Left kidney (tissue), 2 donors: ENCODE measurements around the gene YJEFN3. TPM values are rescaled to one million over a fixed set of nuclear protein-coding genes. Genes with fewer than 3 reads are reported as not detected.
A peak's percentile ranks its signal among the peaks of the same experiment; 100 is the strongest.

Experiments
- DNase-seq: peaks from one replicate; pipeline ENCODE4 v3.0.0-alpha.2; 2013
- polyA plus RNA-seq: library from polyadenylated mRNA; unstranded; fragments of 120-200 nt; gene quantifications from one replicate; pipeline ENCODE4 v1.2.1, GENCODE V29; 2013; ENCODE audit not compliant: insufficient read length

Gene YJEFN3
- polyA plus RNA-seq, 1 donor = 11.6 TPM

DNA sequence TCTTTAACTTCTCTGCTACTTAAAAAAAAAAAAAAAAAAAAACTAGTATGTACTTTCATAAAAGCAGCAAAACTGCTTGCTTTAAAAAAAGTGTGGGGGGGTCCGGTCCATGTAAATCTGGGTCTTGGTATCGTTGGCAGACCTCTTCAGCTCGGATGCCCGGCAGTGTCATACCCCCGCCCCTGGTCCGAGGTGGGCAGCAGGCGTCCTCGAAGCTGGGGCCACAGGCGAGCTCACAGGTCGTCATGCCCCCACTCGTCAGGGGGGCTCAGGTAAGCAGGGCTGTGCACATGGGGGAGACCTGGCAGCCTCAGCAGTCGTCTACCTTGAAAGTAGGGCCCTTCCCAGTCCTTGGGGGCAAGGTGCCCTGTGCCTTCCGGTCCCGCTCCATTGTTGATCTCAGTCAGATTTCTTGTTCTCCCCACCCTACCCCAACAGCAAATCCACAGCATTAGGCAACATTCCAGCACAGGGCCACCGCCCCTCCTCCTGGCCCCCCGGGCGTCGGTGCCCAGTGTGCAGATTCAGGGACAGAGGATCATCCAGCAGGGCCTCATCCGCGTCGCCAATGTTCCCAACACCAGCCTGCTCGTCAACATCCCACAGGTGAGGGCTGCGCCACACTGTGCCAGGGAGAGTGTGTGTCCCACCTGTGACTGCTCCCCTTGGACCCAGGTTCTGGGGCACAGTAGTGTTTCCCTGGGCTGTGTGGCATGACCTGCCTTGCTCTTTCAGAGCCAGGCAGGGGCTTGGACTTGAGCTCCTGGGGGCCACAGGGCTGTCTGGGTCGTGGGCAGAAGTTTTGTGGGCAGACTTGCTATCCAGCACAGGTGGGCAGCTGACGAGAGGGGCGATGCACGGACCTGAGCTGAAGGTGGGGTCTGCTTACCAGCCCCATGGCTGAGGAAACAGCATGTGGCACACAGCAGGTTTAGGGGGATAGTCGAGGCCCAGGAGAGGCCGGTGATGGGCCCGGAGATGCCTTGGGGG lies 32.8 kb upstream of the YJEFN3 start:
- DNase-seq = no peak

DNA sequence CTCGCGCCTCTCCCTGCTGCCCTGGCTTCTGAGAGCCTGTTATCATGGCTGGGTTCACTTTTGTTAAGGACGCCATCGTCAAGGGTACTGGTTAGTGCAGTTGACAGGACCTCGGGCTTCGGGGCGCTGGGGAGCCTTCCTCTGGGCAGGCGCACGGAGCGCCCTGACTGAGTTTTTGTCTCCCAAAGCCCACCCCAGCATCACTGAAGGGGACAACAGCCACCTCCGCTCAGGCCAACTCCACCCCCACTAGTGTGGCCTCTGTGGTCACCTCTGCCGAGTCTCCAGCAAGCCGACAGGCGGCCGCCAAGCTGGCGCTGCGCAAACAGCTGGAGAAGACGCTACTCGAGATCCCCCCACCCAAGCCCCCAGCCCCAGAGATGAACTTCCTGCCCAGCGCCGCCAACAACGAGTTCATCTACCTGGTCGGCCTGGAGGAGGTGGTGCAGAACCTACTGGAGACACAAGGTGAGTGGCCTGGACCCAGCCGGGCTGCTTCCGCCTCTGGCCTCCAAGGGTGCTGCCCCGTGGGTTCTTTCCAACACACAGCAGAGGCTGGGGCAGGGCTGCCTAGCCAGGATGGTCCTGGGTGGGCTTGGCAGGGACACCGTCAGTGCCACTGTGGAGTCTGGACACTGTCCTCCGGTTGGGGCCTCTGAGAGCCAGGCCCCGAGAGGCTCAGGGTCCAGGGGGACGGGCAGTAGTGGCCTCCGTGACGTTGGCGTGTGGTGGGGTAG lies 30.3 kb upstream of the YJEFN3 start:
- DNase-seq = no peak

DNA sequence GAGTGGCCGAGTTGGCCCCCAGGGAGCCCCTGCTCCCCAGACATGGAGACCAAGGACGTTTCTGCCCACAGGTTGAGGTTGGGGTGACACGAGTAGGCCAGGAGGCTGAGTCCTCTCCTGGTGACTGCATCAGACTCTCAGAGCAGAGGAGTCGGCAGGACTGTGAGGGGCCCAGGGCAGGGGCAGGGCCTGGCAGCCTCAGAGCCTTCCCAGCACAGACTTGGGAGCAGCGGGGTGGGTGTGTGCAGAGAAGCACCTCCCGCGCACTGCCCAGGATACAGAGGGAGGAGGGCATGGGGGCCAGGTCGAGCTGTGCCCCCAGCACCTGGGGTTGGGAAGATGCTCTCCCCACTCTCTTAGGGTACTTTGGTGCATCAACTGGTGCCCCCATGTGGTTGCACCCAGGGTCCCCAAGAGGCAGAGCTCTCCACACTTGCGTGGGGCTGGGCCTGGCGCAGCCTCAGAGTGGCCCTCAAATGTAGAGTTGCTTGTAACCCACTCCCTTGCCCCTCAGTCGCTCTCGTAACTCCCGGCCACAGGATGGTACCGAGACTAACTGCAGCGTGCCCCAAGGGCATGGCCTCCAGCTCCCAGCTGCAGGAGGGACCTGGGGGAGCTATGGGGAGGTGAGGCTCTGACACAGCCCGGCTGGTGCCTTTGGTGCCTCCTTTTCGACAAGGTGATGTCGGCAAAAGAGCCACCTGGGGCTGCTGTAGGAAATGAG lies 29.3 kb upstream of the YJEFN3 start:
- no peak for DNase-seq

DNA sequence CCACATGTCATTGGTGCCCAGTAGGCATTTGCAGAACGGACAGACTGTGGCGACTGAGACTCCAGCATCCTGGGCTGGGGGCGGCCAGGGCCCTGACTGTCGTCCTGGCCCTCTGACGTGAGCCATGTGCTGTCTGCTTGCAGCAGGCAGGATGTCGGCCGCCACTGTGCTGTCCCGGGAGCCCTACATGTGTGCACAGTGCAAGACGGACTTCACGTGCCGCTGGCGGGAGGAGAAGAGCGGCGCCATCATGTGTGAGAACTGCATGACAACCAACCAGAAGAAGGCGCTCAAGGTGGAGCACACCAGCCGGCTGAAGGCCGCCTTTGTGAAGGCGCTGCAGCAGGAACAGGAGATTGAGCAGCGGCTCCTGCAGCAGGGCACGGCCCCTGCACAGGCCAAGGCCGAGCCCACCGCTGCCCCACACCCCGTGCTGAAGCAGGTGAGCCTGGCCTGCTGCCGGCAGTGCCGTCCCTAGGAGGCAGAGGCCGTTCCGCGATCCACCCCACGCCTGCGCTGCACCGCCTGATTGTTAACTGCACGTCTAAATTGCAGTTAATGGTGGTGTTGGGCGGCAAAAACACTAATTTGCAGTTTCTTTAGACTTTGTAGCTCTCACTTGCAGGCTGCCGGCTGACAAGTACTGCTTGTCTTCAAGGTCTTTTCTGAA lies 27.6 kb upstream of the YJEFN3 start:
- no peak for DNase-seq

DNA sequence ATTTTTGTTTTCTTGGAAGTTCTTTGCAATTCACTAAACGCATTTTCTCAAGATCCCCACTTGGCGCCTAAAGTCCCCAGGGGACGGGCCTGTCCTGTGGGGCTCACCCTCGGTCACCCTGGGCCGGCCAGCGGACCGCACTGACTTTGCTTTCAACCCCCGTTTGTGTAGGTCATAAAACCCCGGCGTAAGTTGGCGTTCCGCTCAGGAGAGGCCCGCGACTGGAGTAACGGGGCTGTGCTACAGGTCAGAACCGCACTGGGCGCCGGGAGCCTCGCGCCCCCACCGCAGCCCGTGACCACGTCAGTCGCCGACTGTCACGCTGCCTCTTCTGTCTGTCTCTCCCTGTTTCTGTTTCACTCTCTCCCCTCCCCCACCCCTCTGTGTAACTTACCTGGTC lies 26.9 kb upstream of the YJEFN3 start:
- no peak for DNase-seq

DNA sequence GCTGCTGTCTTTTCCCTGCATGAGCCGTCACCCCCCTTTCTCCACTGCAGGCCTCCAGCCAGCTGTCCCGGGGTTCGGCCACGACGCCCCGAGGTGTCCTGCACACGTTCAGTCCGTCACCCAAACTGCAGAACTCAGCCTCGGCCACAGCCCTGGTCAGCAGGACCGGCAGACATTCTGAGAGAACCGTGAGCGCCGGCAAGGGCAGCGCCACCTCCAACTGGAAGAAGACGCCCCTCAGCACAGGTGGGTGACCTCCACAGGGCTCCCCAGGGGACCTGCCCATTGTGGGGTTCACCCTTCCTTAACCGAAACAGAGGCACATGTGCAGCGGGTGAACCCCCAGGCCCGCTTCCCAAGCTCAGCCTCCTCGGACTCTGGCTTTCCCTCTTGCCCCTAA lies 26.4 kb upstream of the YJEFN3 start:
- DNase-seq = no peak

DNA sequence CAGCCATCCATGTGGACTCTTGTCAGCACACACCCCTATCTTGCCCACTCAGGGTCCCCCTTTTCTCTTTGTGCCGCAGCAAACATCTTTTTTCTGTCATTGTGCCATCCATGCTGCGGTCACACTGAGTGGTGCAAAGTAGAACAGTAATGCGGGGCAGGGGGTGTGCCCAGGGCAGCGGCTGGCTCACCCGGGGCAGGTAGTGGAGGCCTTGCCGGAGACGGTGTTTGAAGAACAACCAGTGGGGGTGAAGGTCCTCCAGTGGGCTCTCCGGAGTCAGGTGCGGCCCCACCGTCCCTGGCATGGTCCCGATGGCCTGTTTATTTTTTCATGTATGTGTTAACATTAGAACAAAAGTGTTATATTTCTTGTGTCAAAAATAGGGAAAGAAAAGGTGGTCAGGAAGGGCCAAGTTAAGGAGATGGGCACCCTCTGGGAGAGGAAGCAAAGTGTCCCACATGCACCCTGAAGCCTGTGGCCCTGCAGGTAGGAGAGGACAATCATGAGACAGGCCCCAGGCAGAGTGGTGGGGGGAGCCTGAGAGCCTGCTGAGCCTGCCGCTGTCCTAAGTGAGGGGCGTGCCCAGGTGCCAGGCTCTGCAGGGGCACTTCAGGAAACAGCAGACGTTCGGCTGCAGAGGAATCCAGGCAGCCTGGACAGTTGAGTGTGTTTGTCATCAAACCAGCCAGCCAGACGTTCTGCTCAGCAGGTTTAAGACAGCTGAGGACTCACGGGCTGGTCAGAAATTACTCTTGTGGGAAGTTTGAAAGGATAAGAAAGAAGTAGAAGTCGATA lies 25.7 kb upstream of the YJEFN3 start:
- DNase-seq = no peak

DNA sequence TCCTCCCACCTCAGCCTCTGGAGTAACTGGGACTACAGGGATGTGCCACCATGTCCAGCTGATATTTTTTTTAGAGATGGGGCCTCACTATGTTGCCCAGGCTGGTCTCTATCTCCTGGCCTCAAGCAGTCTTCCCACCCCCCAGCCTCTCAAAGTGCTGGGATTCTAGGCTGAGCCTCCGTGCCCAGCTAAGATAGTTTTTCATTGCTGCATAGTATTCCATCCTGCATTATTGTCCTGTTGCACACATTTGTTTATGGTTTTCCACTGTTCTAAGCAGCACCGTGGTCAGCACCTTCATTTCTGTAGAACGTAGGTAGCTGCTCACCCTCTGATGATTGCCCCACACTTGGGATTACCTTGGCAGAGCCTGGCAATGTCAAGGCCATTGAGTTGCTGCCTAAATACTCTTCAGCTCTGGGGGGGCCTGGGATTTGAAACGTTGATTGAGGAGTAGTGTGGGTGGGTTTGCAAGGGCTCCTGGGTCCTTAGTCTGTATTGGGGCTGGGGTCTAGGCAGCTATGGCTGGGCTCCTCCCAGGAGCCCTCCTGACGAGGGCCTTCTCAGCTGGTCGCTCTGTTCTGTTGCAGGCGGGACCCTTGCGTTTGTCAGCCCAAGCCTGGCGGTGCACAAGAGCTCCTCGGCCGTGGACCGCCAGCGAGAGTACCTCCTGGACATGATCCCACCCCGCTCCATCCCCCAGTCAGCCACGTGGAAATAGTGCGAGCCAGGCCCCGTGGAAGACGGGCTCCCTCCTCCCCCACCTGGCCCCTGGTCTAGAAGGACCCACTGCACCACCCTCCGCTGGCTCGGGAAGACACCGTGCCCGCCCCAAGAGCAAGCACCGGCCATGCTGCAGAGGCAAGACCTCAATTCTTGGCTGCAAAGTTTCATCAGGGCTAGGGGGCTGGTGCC lies 23.7 kb upstream of the YJEFN3 start:
- no peak for DNase-seq

DNA sequence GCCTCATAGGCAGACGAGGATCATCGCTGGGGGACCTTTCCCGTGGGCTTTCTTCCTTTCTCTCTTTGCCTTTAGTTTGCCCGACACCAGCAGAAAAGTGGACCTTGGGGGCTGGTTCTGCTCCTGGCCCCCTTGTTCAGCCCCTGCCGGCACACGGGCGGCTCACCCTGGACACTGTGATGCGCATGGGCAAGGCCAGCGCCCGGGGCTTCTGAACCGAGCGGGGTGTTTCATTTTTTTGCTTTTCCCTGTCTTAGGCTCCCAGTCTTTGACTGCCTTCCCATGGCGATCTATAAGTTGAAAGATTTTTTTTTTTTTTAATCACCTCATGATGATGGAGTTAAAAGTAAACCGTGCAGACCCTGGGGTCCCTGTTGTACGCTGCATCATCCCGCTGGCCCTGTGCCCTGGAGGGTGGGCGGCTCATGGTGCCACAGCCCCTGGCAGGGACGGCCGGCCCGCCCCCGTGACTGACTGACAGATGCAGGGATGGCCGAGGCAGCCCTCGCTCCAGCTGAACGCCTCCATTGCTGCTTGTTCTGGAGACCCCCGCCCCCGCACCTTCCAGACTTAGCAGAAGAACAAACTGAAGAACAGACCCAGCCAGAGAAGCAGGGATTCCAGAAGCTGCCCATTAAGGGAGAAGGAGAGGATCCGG lies 22.9 kb upstream of the YJEFN3 start:
- no peak for DNase-seq

DNA sequence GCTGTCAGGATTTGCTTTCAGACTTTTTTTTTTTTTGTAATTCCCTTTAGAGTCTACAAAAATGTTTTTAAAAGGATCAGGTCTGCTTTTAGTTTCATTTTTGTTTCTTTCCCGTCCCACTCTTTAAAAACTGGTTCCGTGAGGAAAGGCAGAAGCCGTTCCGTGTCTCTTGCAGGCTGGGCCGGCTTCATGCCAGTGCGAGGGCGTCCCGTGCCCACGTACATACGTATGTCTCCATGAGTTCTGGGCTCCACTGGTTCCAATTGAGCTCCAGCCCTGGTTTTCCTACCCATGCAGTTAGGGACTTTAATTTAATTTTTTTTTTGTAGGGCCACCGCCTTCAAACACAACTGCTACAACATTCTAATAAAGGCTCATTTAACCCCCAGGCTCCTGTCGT lies 22.1 kb upstream of the YJEFN3 start:
- no peak for DNase-seq

DNA sequence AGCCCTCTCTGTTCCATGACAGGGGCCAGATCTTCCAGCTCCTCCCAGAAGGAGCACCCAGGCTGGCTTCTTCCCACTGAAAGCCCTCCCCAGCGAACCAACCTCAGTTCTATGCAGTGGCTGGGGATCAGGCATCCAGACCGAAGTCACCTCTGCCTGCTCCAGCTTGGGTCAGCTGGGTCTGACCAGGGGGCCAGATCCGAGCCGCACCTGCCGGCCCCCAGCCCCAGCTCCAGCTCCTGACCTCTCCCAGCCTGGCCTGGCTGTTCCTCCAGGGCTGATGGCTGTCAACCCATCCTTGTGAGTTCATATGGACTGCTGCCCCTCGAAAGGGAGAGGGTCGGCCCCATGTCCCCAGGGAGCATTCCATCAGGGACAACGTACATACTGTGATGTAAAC lies 21.4 kb upstream of the YJEFN3 start:
- no peak for DNase-seq

DNA sequence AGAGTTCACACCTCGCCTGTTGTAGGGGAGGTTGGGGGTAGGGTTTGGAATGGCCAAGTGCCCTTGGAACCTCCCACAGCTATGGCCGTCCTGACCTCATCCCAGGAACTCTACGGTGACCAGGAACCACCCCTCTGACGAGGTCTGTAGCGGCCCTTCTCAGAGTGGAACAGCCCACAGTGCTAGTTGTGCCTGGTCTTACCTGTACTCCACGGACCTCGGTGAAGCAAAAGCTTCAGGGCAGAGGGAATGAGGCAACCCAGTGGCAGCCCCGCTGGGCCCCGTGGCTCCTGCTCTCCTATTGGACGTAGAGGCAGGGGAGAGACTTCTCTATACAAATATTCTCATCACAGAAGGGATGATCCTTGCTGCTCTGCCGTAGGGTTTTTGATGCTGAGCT lies 20.5 kb upstream of the YJEFN3 start:
- DNase-seq = no peak

DNA sequence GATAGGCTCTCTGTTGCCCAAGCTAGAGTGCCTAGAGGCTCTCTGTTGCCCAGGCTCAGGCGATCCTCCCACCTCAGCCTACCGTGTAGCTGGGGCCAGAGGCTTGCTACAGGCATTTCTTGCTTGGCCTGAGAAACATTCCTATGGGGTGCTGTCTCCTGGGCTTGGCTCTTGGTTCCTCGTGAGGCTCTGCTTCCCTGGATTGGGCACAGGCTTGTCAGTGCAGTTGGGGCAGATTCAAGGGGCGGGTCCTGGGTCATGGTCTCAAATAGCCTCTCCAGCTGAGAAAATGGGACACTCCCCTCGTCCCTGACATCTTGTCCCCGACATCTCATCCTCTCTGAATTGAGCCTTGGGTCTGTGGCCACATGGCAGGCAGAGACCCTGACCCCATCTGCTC lies 18.3 kb upstream of the YJEFN3 start:
- DNase-seq = no peak

DNA sequence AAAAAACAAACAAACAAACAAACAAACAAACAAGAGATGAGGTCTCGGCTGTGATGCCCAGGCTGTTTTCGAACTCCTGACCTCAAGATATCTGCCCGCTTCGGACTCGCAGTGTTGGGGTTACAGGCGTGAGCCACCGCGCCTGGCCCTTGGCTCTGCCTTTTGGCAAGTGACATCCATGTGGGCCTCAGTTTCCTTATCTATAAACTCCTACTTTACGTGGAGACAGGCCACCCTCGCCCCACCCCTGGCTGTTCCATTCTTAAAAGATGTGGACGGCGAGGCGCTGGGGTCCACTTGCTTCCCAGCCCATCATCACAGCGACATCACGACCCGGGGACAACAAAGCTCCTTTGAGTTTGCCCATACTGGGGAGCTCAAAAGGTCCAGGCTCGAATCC lies 15.0 kb upstream of the YJEFN3 start:
- DNase-seq = no peak

DNA sequence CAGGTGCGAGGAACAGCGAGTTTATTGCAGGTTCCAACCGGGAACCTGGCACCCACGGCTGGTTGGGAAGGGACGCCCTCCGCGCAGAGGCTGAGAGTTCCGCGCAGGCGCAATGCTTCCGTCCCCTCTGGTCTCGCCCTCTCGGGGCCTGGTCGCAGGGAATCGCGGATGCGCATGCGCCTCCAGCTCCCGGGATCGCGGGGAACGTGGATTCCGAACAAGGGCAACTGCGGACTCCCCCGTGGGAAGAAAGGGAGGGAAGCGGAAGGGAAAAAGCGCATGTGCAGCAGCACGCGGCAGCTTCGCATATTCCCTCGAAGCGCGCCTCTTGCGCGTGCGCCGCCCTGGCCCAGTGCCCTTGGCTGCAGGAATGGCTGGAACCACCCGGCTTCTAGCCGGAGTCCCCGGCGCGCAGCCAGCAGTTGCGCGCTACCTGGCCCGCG lies 14.5 kb upstream of the YJEFN3 start:
- DNase-seq = peak; percentile 63

DNA sequence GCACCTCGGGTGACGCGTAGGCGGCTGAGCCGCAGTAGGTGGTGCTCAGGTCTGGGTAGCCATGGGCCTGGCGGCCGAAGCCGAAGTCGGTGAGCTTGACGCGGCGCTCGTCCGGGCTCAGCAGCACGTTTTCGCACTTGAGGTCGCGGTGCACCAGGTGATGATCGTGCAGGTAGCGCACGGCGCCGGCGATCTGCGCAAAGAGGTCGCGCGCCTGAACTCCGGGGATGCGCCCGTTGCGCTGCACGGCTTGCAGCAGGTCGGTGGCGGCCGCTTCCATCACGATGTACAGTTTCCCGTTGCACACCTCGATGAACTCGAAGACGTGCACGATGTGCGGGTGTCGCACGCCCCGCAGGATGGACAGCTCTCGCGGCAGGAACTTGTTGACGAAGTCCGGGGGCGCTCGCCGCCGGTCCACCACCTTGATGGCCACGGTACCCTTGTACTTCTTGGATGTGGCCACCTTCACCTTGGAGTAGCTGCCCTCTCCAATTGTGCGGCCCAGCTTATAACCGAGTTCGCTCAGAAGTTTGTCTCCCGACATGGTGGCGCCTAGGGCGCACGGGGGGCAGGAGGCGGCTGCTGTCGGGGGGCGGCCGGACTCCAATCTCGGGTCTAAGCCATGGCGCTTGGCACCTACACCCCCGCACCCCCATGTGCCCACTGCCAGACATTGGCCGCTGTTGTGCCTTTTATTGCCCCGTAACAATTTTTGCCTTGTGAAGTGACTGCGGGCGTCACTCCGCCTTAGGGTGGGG lies 13.7 kb upstream of the YJEFN3 start, which contains the start of gene TSSK6:
TSS of gene TSSK6 (minus strand) at position 668 of the 761 bp plus-strand sequence. CDS start at position 547, 121 bp downstream.
- no peak for DNase-seq

DNA sequence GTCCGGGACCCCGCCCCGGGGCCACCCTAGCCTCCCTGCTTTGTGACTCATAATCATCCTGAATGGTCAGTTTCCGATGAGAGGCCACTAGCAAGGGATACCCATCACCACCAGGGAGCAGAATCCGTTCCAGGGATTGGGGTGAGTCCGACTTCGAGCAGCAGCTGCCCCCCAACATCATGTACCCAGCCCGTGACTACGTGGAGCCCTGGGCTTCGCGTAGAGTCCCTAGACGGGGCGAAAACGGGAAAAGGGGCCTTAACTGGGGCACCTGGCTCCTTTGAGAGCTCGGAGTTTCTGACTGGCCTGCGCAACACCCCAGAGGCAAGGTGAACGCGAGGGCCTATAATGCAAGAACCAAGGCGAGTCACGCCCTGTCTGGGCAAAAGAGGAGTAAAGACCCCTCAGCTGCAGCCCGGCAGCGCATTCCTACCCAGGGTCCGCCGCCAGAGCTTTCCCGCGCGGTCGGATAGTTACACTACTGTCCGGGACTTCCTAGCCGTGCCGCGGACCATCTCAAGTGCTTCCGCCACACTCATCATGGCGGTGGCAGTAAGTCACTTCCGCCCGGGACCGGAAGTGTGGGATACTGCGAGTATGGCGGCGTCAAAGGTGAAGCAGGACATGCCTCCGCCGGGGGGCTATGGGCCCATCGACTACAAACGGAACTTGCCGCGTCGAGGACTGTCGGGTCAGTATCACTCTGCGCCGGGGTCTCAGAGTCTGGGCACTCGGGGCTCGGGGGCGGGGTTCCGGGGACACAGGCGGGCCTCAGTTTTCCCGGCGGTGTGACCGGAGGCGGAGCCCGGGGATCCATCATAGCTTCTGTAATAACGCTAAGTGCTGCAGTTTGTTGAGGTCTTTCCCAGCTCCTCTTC lies 12.8 kb upstream of the YJEFN3 start, which contains the start of gene NDUFA13:
TSS of gene NDUFA13 (plus strand) at position 584 of the 878 bp plus-strand sequence. CDS start at position 598, 14 bp downstream.
- peak; percentile 97 for DNase-seq
